ENCODE results near the gene HAP1.

The HAP1 gene

DNA sequence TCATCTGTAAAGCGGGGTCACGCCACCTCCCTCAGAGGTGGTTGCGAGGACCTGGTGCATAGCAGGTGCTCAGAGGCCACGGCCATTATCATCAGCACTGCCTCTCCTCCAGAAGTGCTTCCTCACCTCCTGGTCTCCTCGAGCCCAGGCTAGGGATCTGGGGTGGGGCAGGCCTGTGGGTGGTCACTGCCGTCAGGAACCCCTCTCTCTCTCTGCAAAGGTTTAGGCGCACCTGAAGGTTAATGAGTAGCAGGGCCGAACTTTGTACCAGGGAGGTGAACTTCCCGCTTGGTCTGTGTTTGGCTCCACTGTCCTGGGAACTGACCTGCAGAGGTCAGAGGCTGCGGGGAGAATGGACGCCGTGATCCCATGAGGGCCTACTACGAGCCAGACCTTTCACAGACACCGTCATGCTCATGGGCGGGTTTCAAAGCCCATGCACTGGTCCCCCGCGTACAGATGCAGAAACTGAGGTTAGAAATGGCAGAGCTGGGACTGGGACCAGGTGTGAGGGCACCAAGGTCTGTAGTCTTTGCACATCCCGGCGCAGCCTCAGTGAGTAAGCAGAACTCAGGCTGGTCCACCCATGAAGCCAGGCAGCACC, 38.2 kb upstream of the HAP1 start:
- Histone ChIP-seq H3K36me3 (replicated peaks; ENCODE audit: insufficient read depth, low read length) (no peaks in the 10 kb centered on the region), H3F3A (ENCODE audit: insufficient read depth, low read length) (no peaks in the 10 kb centered on the region), H3K79me2 (ENCODE audit: low read length) (no peaks in the 10 kb centered on the region), H3K27me3 (replicated peaks; ENCODE audit: insufficient read depth, low read length) (no peaks in the 10 kb centered on the region), H4K20me1 (ENCODE audit: insufficient read depth, low read length) (no peaks in the 10 kb centered on the region), H2AFZ (ENCODE audit: low read length) (no peak overlapping the region), H3K9ac (ENCODE audit: low read length) (no peak overlapping the region), H3K4me3 (ENCODE audit: low read length) (no peak overlapping the region), H3K4me2 (ENCODE audit: low read depth, low read length) (no peak overlapping the region), H3K4me1 (ENCODE audit: low read length) (no peaks in the 10 kb centered on the region), H3K9me2 (replicated peaks; ENCODE audit: insufficient read depth, low read length) (no peaks in the 10 kb centered on the region), H3K27ac (ENCODE audit: low read length) (no peak overlapping the region), H3K9me3 (replicated peaks; ENCODE audit: insufficient read depth, low read length) (no peaks in the 10 kb centered on the region)
- no peak for TF ChIP-seq EZH2phosphoT487 (IDR thresholded peaks at IDR 0.05; ENCODE audit: low read length)
- no peak for TF ChIP-seq CTCF (IDR thresholded peaks at IDR 0.05; ENCODE audit: low read length)
- no peak for TF ChIP-seq EZH2 (optimal IDR thresholded peaks at IDR 0.05; ENCODE audit: low read depth, low read length)
- no peak for DNase-seq

DNA sequence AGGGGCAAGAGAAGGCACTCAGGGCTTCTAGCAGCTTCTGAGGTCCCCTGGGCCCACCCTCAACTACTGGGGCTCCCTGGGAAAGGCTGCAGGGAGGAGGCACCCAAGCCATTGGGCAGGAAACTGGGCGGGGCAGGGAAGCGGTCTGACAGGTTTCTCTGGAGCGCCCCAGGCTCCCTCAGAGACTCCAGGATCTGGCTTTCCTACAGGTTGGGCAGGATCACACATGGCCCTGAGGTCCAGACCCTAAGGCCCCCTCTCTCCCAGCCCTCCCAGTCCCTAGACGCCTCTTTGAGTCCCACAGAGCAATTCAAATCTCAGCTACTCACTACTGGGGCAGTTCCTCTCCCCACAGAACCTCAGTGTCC, 37.8 kb upstream of the HAP1 start:
- DNase-seq: no peak
- H3K9me3 ChIP-seq (replicated peaks; ENCODE audit: insufficient read depth, low read length): no peaks in the 10 kb centered on the region
- TF ChIP-seq CTCF (IDR thresholded peaks at IDR 0.05; ENCODE audit: low read length) (no peak), EZH2 (optimal IDR thresholded peaks at IDR 0.05; ENCODE audit: low read depth, low read length) (no peak), EZH2phosphoT487 (IDR thresholded peaks at IDR 0.05; ENCODE audit: low read length) (no peak)
- no peak overlapping the region for H3K27ac ChIP-seq (ENCODE audit: low read length)
- H4K20me1 ChIP-seq (ENCODE audit: insufficient read depth, low read length): no peaks in the 10 kb centered on the region
- no peaks in the 10 kb centered on the region for H3F3A ChIP-seq (ENCODE audit: insufficient read depth, low read length)
- H3K36me3 ChIP-seq (replicated peaks; ENCODE audit: insufficient read depth, low read length): no peaks in the 10 kb centered on the region
- no peaks in the 10 kb centered on the region for H3K4me1 ChIP-seq (ENCODE audit: low read length)
- no peak overlapping the region for H3K4me3 ChIP-seq (ENCODE audit: low read length)
- no peak overlapping the region for H2AFZ ChIP-seq (ENCODE audit: low read length)
- H3K27me3 ChIP-seq (replicated peaks; ENCODE audit: insufficient read depth, low read length): no peaks in the 10 kb centered on the region
- no peaks in the 10 kb centered on the region for H3K79me2 ChIP-seq (ENCODE audit: low read length)
- no peaks in the 10 kb centered on the region for H3K9me2 ChIP-seq (replicated peaks; ENCODE audit: insufficient read depth, low read length)
- no peak overlapping the region for H3K4me2 ChIP-seq (ENCODE audit: low read depth, low read length)
- no peak overlapping the region for H3K9ac ChIP-seq (ENCODE audit: low read length)

- Histone ChIP-seq H3K4me1 (ENCODE audit: low read length) (no peaks in the 10 kb centered on the region), H3K9ac (ENCODE audit: low read length) (no peak overlapping the region), H3K9me3 (replicated peaks; ENCODE audit: insufficient read depth, low read length) (no peaks in the 10 kb centered on the region), H3K27ac (ENCODE audit: low read length) (no peak overlapping the region), H2AFZ (ENCODE audit: low read length) (no peak overlapping the region), H3K4me3 (ENCODE audit: low read length) (no peak overlapping the region), H3K27me3 (replicated peaks; ENCODE audit: insufficient read depth, low read length) (no peaks in the 10 kb centered on the region), H3F3A (ENCODE audit: insufficient read depth, low read length) (no peaks in the 10 kb centered on the region), H3K9me2 (replicated peaks; ENCODE audit: insufficient read depth, low read length) (no peaks in the 10 kb centered on the region), H4K20me1 (ENCODE audit: insufficient read depth, low read length) (no peaks in the 10 kb centered on the region), H3K79me2 (ENCODE audit: low read length) (no peaks in the 10 kb centered on the region), H3K36me3 (replicated peaks; ENCODE audit: insufficient read depth, low read length) (no peaks in the 10 kb centered on the region), H3K4me2 (ENCODE audit: low read depth, low read length) (no peak overlapping the region)
- DNase-seq: no peak
- TF ChIP-seq CTCF (IDR thresholded peaks at IDR 0.05; ENCODE audit: low read length): no peak
- TF ChIP-seq EZH2 (optimal IDR thresholded peaks at IDR 0.05; ENCODE audit: low read depth, low read length): no peak
- TF ChIP-seq EZH2phosphoT487 (IDR thresholded peaks at IDR 0.05; ENCODE audit: low read length): no peak
Measured at GRCh38 chr17:41771389-41772206, 37.2 kb upstream of the HAP1 start.
